ENCODE measurements around the gene ATG16L2. TPM values are rescaled to one million over a fixed set of nuclear protein-coding genes. Genes with fewer than 3 reads are reported as not detected.

Gene ATG16L2
- total and polyA plus RNA-seq, 2 of the 4 experiments (the other 2 are of a cell fraction): 1.3 to 12.7 TPM

GRCh38 chr11:72773291-72773690 is 40.9 kb upstream of the ATG16L2 start:
- intact Hi-C loops (cut with micrococcal nuclease) (loop anchor here (1.0 kb wide), 1 partner anchor 14 kb away; no protein-coding TSS in a partner anchor), dilution Hi-C loops (cut with HindIII; ENCODE audit: low sequenced_read_pairs, unreplicated experiment) (no loop called here), in situ Hi-C loops (cut with MboI; ENCODE audit: low sequenced_read_pairs) (no loop called here)
- BruUV-seq (replicated peaks): no TSS peak
- Histone ChIP-seq H2AK9ac (replicated peaks; ENCODE audit: low read depth, low read length, poor library complexity) (peak overlapping the region; percentile 88), H3K23ac (ENCODE audit: low read depth, low read length) (peak overlapping the region; percentile 43; the same call in 1 of the 2 replicates), H2BK20ac (ENCODE audit: low read depth, low read length) (no peak overlapping the region), H2AK5ac (ENCODE audit: low read depth, low read length) (peak overlapping the region; percentile 29; the same call in 1 of the 2 replicates), H3K18ac (ENCODE audit: low read depth, low read length) (no peak overlapping the region), H2BK120ac (ENCODE audit: low read depth, low read length) (peak overlapping the region; percentile 50), H3K27ac (ENCODE audit: insufficient read depth, low read length) (peak overlapping the region; percentile 22; the same call in 1 of the 2 replicates), H4K8ac (ENCODE audit: low read depth in 2 of 2, low read length in 2 of 2) (peak overlapping the region in 1 of 2 experiments; percentile 23; a peak in 1 of 4 replicates), H4K5ac (ENCODE audit: low read depth, low read length) (no peak overlapping the region), H3K4me2 (ENCODE audit: low read depth, low read length) (peak overlapping the region; percentile 40), H4K20me1 (ENCODE audit: insufficient read depth, low read length) (peaks cover 13% of the 10 kb centered on the region), H3K56ac (ENCODE audit: extremely low read depth, insufficient read depth, low read length) (no peak overlapping the region), H3K4me1 (ENCODE audit: control insufficient read depth, insufficient read depth, low read length) (peaks cover 28% of the 10 kb centered on the region), H3K4ac (ENCODE audit: low read depth, low read length) (peak overlapping the region; percentile 46; the same call in 1 of the 2 replicates), H3K79me1 (ENCODE audit: low read depth in 1 of 2, low read length in 2 of 2) (peaks cover 0 to 20% of the 10 kb centered on the region in 2 experiments; a peak in 2 of 4 replicates), H3K36me3 (ENCODE audit: control insufficient read depth, insufficient read depth, low read length) (no peaks in the 10 kb centered on the region), H2AFZ (replicated peaks; ENCODE audit: low read length, poor library complexity) (peak overlapping the region; percentile 79), H2BK5ac (ENCODE audit: low read depth, low read length, poor library complexity, severe bottlenecking) (peak overlapping the region; percentile 60), H3K9me3 (ENCODE audit: control insufficient read depth, insufficient read depth, low read length) (no peaks in the 10 kb centered on the region), H4K91ac (ENCODE audit: insufficient read depth, low read depth, low read length) (peak overlapping the region; percentile 19), H3K4me3 (ENCODE audit: insufficient read depth, low read depth, low read length) (no peak overlapping the region), H3K9me1 (ENCODE audit: insufficient read depth, low read length) (peaks cover 8% of the 10 kb centered on the region; the same call in 1 of the 2 replicates), H2BK15ac (ENCODE audit: low read depth, low read length) (no peak overlapping the region; the same call in 2 of the 3 replicates), H3K9ac (ENCODE audit: low read depth, low read length) (no peak overlapping the region), H3K14ac (replicated peaks; ENCODE audit: low read depth, low read length) (0 out of 2 replicates have a peak overlapping the region, but pooled peaks have one; percentile 44), H3K27me3 (ENCODE audit: control insufficient read depth, insufficient read depth, low read length) (no peaks in the 10 kb centered on the region)
- CTCF ChIA-PET: interaction anchor here (0.7 to 1.1 kb wide), 2 partner anchors 16 to 48 kb away, joined by 4 to 5 read pairs; no protein-coding TSS in a partner anchor
- TF ChIP-seq FOS (IDR thresholded peaks at IDR 0.05; ENCODE audit: low read depth, low read length): peak; percentile 83
- TF ChIP-seq RAD21 (IDR thresholded peaks at IDR 0.05; ENCODE audit: low read length): no peak
- TF ChIP-seq USF2 (IDR thresholded peaks at IDR 0.05; ENCODE audit: low read depth, low read length): peak; percentile 89
- 0 out of 2 replicates have a peak, but pooled peaks have one; percentile 8 for TF ChIP-seq MAZ (IDR thresholded peaks at IDR 0.05; ENCODE audit: borderline replicate concordance, low read depth, low read length)
- TF ChIP-seq CTCF (conservative IDR thresholded peaks at IDR 0.05; ENCODE audit: low read depth, low read length): no peak
- TF ChIP-seq BHLHE40 (IDR thresholded peaks at IDR 0.05; ENCODE audit: low read depth, low read length): peak; percentile 59
- TF ChIP-seq MAFK (IDR thresholded peaks at IDR 0.05; ENCODE audit: low read depth, low read length): peak; percentile 40; the same call in 1 of the 2 replicates
- no CpG with 5 or more reads among the region's 5 CpGs for WGBS, 2 experiments (ENCODE audit: extremely low coverage in 2 of 2, insufficient read length in 1 of 2)
- peak; percentile 93 for DNase-seq
- ATAC-seq (ENCODE audit: low read depth): peak; percentile 80
- POLR2A ChIA-PET (ENCODE audit: unreplicated experiment): no interaction called here

Measured in IMR-90 (cell line).